Prostate gland (tissue), 2 donors: ENCODE measurements around the gene STYK1. TPM values are rescaled to one million over a fixed set of nuclear protein-coding genes. Genes with fewer than 3 reads are reported as not detected.

ENCODE experiments used
- DNase-seq: peaks from one replicate; pipeline ENCODE4 v3.0.0-alpha.2; 2019; ENCODE audit warnings: low spot score
- H3K27ac ChIP-seq, 2 donors: fragments of 200-600 bp; sonication (generic); 2 replicates each; pipeline ENCODE4 v1.5.1; 2017 to 2019
- H3K27me3 ChIP-seq: fragments of 200-600 bp; sonication (generic); replicated peaks from 2 replicates; pipeline ENCODE4 v1.5.1; 2019; ENCODE audit not compliant: insufficient read depth
- H3K36me3 ChIP-seq, 2 donors: fragments of 200-600 bp; sonication (generic); 1 replicate in 1 of 2; 2 replicates in 1 of 2; pipeline versions ENCODE4 v1.5.1 to v1.8.1; 2017 to 2019
- H3K4me1 ChIP-seq: fragments of 200-600 bp; sonication (generic); replicated peaks from 2 replicates; pipeline ENCODE4 v1.5.1; 2019
- H3K4me3 ChIP-seq, 2 donors: fragments of 200-600 bp; sonication (generic); 2 replicates each; pipeline ENCODE4 v1.5.1; 2017 to 2019
- H3K9me3 ChIP-seq: fragments of 200-600 bp; sonication (generic); 2 replicates; pipeline ENCODE4 v1.5.1; 2017
- CTCF ChIP-seq, 4 experiments: fragments of 200-600 bp in 2 of 4; fragments of 450-650 bp in 2 of 4; sonication (generic) in 2 of 4; IDR thresholded peaks; 1 replicate in 3 of 4; 2 replicates in 1 of 4; pipeline ENCODE4 v1.5.1; 2016 to 2019; ENCODE audit warnings: antibody characterized with exemption in 4 of 4, mild to moderate bottlenecking in 2 of 4, moderate library complexity in 2 of 4
- POLR2A ChIP-seq: fragments of 450-650 bp; IDR thresholded peaks from one replicate; pipeline ENCODE4 v1.6.1; 2016; ENCODE audit warnings: antibody characterized with exemption, mild to moderate bottlenecking
- POLR2AphosphoS5 ChIP-seq: sonication (generic); formaldehyde crosslinking; IDR thresholded peaks from one replicate; pipeline ENCODE4 v1.6.1; 2017; ENCODE audit warnings: antibody characterized with exemption
- WGBS: methylation state at CpG from one replicate; pipeline ENCODE4 v1.1.5; 2018; 5-methylcytosine and 5-hydroxymethylcytosine counted together
- intact Hi-C: fragments of 100-400 bp; cut with DNase I; formaldehyde crosslinking; loops from one replicate; pipeline ENCODE4 v1.14.2; 2022
- total RNA-seq, 2 donors: library from RNA; depleted of rRNA; stranded (reverse); fragments of >200 nt; gene quantifications; one replicate each; pipeline ENCODE4 v1.1.0, GENCODE V29; 2016

The STYK1 gene
- 10 to 100 TPM in 1 of 2 donors, 1 to 10 TPM in 1; 9.5 to 39.7 TPM for total RNA-seq

- peak within 1 kb of the TSS; percentile 41 to 49 for H3K4me3 ChIP-seq
- intact Hi-C loops = no loop called here
- DNase-seq = peak; percentile 74
- no peaks in the 10 kb centered on the region for H3K36me3 ChIP-seq
- no peaks in the 10 kb centered on the region for H3K9me3 ChIP-seq
- no peaks in the 10 kb centered on the region for H3K4me1 ChIP-seq
- peak within 1 kb of the TSS; percentile 87 to 89 for H3K27ac ChIP-seq
- TF ChIP-seq POLR2AphosphoS5 (peak; percentile 66), POLR2A (peak; percentile 16), CTCF (IDR thresholded peaks at IDR 0.05) (peak; percentile 74 to 96 (median 93))
- H3K27me3 ChIP-seq = no peaks in the 10 kb centered on the region
- 2% methylated on average over 35 of the region's 35 CpGs for WGBS
Measured at GRCh38 chr12:10673659-10674384, at the start of gene STYK1. Gene STYK1, minus strand, starts transcription at chr12:10674052. Its CDS starts 39,434 bp downstream, at chr12:10634618.

DNA sequence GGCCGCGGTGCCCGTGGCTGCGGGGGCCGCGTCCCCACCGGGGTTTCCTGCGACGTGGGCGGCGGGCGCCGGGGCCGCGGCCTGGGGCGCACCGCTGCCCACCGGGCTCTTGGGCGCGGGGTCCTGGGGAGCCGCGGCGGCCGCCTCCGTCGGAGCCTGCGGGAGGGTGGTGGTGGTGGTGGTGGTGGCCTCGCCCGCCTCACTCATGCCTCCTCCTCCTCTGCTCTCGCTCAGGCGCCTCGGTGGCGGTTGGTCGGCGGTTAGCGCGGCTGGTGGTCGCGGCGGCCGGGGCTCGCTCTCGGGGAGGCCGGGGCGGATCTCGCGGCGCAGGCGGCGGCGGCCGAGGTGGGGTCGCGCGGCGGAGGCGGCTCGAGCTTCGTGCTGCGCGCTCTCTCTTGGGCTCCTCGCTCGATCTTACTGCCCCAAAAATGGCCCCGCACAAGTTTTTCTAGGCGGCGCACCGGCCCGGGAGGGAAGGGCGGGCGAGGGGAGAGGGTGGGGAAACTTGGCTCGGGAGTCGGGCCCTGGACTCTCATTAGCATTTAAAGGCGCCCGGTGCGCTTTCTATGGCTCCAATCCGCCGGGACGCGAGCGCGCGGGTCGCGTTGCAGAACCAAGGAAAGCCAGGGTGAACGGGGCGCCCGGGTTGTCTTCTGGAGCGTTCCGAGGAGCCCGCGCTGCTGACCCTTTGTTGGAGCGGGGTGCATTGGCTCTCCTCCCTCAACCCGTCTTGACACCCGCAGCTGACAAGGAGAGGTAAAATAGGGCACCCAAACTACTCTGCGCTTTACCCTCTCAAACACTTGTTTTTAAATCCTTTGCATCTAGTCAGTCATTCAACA is 49.3 kb upstream of the STYK1 start, which contains the start of gene YBX3:
Gene YBX3 (minus strand): TSS at position 419 of the 842 bp plus-strand sequence. CDS start 212 bp downstream, at position 207.
- under 1% methylated on average over 58 of the region's 95 CpGs for WGBS

GRCh38 chr12:10722502-10722904 is 48.7 kb upstream of the STYK1 start:
- TF ChIP-seq POLR2AphosphoS5 (no peak), CTCF (IDR thresholded peaks at IDR 0.05) (peak in 2 of 4 experiments; percentile 48 to 49)
- H3K4me1 ChIP-seq = peaks cover 19% of the 10 kb centered on the region
- 0% methylated on average over 20 of the region's 36 CpGs for WGBS
- H3K4me3 ChIP-seq = peak overlapping the region; percentile 66 to 97
- intact Hi-C loops = loop anchor here (2.0 to 5.0 kb wide), 3 partner anchors 110 to 510 kb away; partner anchors contain the start of genes GABARAPL1 and MAGOHB
- no peak for DNase-seq
- peak overlapping the region; percentile 93 to 98 for H3K27ac ChIP-seq
- H3K9me3 ChIP-seq = no peaks in the 10 kb centered on the region
- H3K36me3 ChIP-seq = no peaks in the 10 kb centered on the region
- no peaks in the 10 kb centered on the region for H3K27me3 ChIP-seq

More for the DNA sequence above, 49.3 kb upstream of the STYK1 start, which contains the start of gene YBX3:
- Histone ChIP-seq H3K27me3 (no peaks in the 10 kb centered on the region), H3K9me3 (no peaks in the 10 kb centered on the region), H3K4me3 (peak within 1 kb of the TSS; percentile 66 to 97), H3K36me3 (no peaks in the 10 kb centered on the region), H3K4me1 (peaks cover 14% of the 10 kb centered on the region), H3K27ac (peak within 1 kb of the TSS; percentile 93 to 98)
- intact Hi-C loops = loop anchor here (2.0 to 5.0 kb wide), 3 partner anchors 111 to 510 kb away; partner anchors contain the start of genes GABARAPL1 and MAGOHB
- DNase-seq = peak; percentile 89
- TF ChIP-seq CTCF (IDR thresholded peaks at IDR 0.05) = no peak
- peak; percentile 77 for TF ChIP-seq POLR2AphosphoS5

DNA sequence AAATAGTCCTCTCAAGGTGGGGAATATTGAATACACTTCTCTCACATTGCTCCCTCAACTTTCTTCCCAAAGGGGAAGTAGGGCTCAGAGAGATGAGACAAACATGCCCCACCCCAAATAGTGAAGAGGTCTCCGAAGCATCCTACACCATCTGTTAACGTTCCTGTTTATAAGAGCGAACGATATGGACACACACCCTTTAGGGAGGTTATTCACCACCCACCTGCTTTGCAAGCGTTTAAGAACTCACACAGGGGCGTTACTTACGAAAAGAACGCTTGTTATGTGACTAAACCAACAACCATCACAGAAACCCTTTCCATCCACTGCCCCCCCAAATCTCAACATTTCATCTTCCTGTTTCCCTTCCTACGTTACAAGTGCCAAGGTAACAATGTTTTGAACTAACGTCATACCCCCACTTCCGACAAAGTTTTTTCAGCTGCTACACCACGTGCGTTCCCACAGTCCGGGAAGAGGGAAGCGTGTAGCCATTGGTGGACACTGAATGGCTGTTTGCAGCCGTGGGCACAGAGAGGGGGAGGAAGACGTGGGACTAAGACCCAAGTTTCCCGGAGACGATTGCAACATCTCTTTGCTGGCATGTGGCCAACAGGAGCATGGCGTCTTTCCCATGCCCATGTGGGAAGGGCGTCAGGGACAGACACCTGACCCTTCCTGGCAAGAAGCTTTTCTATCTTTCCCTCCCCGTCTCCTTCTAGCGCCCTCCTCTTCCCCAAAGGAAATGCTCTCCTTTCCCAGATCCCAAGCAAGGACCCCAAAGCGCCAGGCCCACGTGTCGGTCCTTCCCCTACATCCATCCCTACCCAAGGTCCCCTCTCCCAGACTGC is 48.0 kb upstream of the STYK1 start:
- intact Hi-C loops = loop anchor here (2.0 to 5.0 kb wide), 3 partner anchors 110 to 509 kb away; partner anchors contain the start of genes GABARAPL1 and MAGOHB
- TF ChIP-seq POLR2A (peak; percentile 50), POLR2AphosphoS5 (peak; percentile 98), CTCF (IDR thresholded peaks at IDR 0.05) (no peak)
- no peaks in the 10 kb centered on the region for H3K36me3 ChIP-seq
- peaks cover 23% of the 10 kb centered on the region for H3K4me1 ChIP-seq
- H3K4me3 ChIP-seq = peak overlapping the region; percentile 66 to 97
- H3K9me3 ChIP-seq = no peaks in the 10 kb centered on the region
- WGBS = 2% methylated on average over 26 of the region's 26 CpGs
- H3K27me3 ChIP-seq = no peaks in the 10 kb centered on the region
- peak; percentile 96 for DNase-seq
- peak overlapping the region; percentile 93 to 98 for H3K27ac ChIP-seq
